GM19193 (cell line): ENCODE data around the gene VEZT.

ENCODE experiments used
- POLR2A ChIP-seq: IDR thresholded peaks from 4 replicates; pipeline ENCODE4 v1.6.1; 2011; ENCODE audit not compliant: insufficient read depth, insufficient read length; ENCODE audit errors: extremely low read depth

Gene VEZT

GRCh38 chr12:95217377-95218149, at the start of gene VEZT, which contains the start of gene FGD6:
TSS of gene VEZT (plus strand) at chr12:95217807. CDS start at chr12:95217851, 44 bp downstream.
TSS of gene FGD6 (minus strand) at chr12:95217467. CDS start at chr12:95217240, 227 bp downstream.
- peak; percentile 77 for TF ChIP-seq POLR2A

GRCh38 chr12:95168746-95169145, 48.9 kb upstream of the VEZT start:
- no peak for TF ChIP-seq POLR2A

- no peak for TF ChIP-seq POLR2A
Measured at GRCh38 chr12:95169368-95169767, 48.2 kb upstream of the VEZT start.

GRCh38 chr12:95173392-95174251, 44.0 kb upstream of the VEZT start:
- TF ChIP-seq POLR2A, result no peak

- TF ChIP-seq POLR2A, result no peak
Measured at GRCh38 chr12:95177201-95177768, 40.3 kb upstream of the VEZT start.

GRCh38 chr12:95178136-95178535, 39.5 kb upstream of the VEZT start:
- TF ChIP-seq POLR2A, result no peak

- no peak for TF ChIP-seq POLR2A
Measured at GRCh38 chr12:95179011-95179410, 38.6 kb upstream of the VEZT start.

- no peak for TF ChIP-seq POLR2A
Measured at GRCh38 chr12:95181103-95181502, 36.5 kb upstream of the VEZT start.

GRCh38 chr12:95182868-95183415, 34.7 kb upstream of the VEZT start:
- TF ChIP-seq POLR2A, result no peak

- TF ChIP-seq POLR2A, result no peak
Measured at GRCh38 chr12:95184121-95184520, 33.5 kb upstream of the VEZT start.

GRCh38 chr12:95185072-95185471, 32.5 kb upstream of the VEZT start:
- TF ChIP-seq POLR2A, result no peak

GRCh38 chr12:95185854-95186253, 31.8 kb upstream of the VEZT start:
- no peak for TF ChIP-seq POLR2A

GRCh38 chr12:95187865-95188415, 29.7 kb upstream of the VEZT start:
- TF ChIP-seq POLR2A, result no peak

- TF ChIP-seq POLR2A, result no peak
Measured at GRCh38 chr12:95191060-95191696, 26.4 kb upstream of the VEZT start.
